Prostate gland (tissue), 2 donors: Measurements from ENCODE around the gene EXOSC2. TPM values are rescaled to one million over a fixed set of nuclear protein-coding genes. Genes with fewer than 3 reads are reported as not detected.
A peak's percentile ranks its signal among the peaks of the same experiment; 100 is the strongest.

Experiments used
- DNase-seq: peaks from one replicate; pipeline ENCODE4 v3.0.0-alpha.2; 2019; ENCODE audit warnings: low spot score
- H3K27ac ChIP-seq, 2 donors: fragments of 200-600 bp; sonication (generic); 2 replicates each; pipeline ENCODE4 v1.5.1; 2017 to 2019
- H3K27me3 ChIP-seq: fragments of 200-600 bp; sonication (generic); replicated peaks from 2 replicates; pipeline ENCODE4 v1.5.1; 2019; ENCODE audit not compliant: insufficient read depth
- H3K36me3 ChIP-seq, 2 donors: fragments of 200-600 bp; sonication (generic); 1 replicate in 1 of 2; 2 replicates in 1 of 2; pipeline versions ENCODE4 v1.5.1 to v1.8.1; 2017 to 2019
- H3K4me1 ChIP-seq: fragments of 200-600 bp; sonication (generic); replicated peaks from 2 replicates; pipeline ENCODE4 v1.5.1; 2019
- H3K4me3 ChIP-seq, 2 donors: fragments of 200-600 bp; sonication (generic); 2 replicates each; pipeline ENCODE4 v1.5.1; 2017 to 2019
- H3K9me3 ChIP-seq: fragments of 200-600 bp; sonication (generic); 2 replicates; pipeline ENCODE4 v1.5.1; 2017
- POLR2A ChIP-seq: fragments of 450-650 bp; IDR thresholded peaks from one replicate; pipeline ENCODE4 v1.6.1; 2016; ENCODE audit warnings: antibody characterized with exemption, mild to moderate bottlenecking
- POLR2AphosphoS5 ChIP-seq: sonication (generic); formaldehyde crosslinking; IDR thresholded peaks from one replicate; pipeline ENCODE4 v1.6.1; 2017; ENCODE audit warnings: antibody characterized with exemption
- WGBS: methylation state at CpG from one replicate; pipeline ENCODE4 v1.1.5; 2018; 5-methylcytosine and 5-hydroxymethylcytosine counted together
- intact Hi-C: fragments of 100-400 bp; cut with DNase I; formaldehyde crosslinking; loops from one replicate; pipeline ENCODE4 v1.14.2; 2022
- total RNA-seq, 2 donors: library from RNA; depleted of rRNA; stranded (reverse); fragments of >200 nt; gene quantifications; one replicate each; pipeline ENCODE4 v1.1.0, GENCODE V29; 2016
- TF ChIP-seq, protein P1 (sequence below), 4 experiments: fragments of 200-600 bp in 2 of 4; fragments of 450-650 bp in 2 of 4; sonication (generic) in 2 of 4; IDR thresholded peaks; 1 replicate in 3 of 4; 2 replicates in 1 of 4; pipeline ENCODE4 v1.5.1; 2016 to 2019; ENCODE audit warnings: antibody characterized with exemption in 4 of 4, mild to moderate bottlenecking in 2 of 4, moderate library complexity in 2 of 4

The EXOSC2 gene
- total RNA-seq, 2 donors from 2014 or later, result 18.4 to 22.7 TPM

GRCh38 chr9:130699047-130699446 lies 5.5 kb downstream of the EXOSC2 start:
- H3K4me1 ChIP-seq, result no peaks in the 10 kb centered on the region
- WGBS, result 88% methylated on average over 2 of the region's 2 CpGs
- no peak overlapping the region for H3K4me3 ChIP-seq
- no peak overlapping the region for H3K27ac ChIP-seq
- no peaks in the 10 kb centered on the region for H3K27me3 ChIP-seq
- no peak for DNase-seq
- TF ChIP-seq POLR2A, result no peak
- TF ChIP-seq POLR2AphosphoS5, result no peak
- TF ChIP-seq, protein P1, sequence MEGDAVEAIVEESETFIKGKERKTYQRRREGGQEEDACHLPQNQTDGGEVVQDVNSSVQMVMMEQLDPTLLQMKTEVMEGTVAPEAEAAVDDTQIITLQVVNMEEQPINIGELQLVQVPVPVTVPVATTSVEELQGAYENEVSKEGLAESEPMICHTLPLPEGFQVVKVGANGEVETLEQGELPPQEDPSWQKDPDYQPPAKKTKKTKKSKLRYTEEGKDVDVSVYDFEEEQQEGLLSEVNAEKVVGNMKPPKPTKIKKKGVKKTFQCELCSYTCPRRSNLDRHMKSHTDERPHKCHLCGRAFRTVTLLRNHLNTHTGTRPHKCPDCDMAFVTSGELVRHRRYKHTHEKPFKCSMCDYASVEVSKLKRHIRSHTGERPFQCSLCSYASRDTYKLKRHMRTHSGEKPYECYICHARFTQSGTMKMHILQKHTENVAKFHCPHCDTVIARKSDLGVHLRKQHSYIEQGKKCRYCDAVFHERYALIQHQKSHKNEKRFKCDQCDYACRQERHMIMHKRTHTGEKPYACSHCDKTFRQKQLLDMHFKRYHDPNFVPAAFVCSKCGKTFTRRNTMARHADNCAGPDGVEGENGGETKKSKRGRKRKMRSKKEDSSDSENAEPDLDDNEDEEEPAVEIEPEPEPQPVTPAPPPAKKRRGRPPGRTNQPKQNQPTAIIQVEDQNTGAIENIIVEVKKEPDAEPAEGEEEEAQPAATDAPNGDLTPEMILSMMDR (IDR thresholded peaks at IDR 0.05), result no peak
- H3K36me3 ChIP-seq, result no peaks in the 10 kb centered on the region
- H3K9me3 ChIP-seq, result no peaks in the 10 kb centered on the region
- intact Hi-C loops, result no loop called here

- intact Hi-C loops, result loop anchor here (2.0 to 5.0 kb wide), 4 partner anchors 66 to 296 kb away; no protein-coding TSS in a partner anchor
- 34% methylated on average over 13 of the region's 13 CpGs for WGBS
- Histone ChIP-seq H3K27me3 (no peaks in the 10 kb centered on the region), H3K27ac (peak overlapping the region in 1 of 2 donors; percentile 14), H3K4me3 (no peak overlapping the region), H3K4me1 (no peaks in the 10 kb centered on the region), H3K9me3 (no peaks in the 10 kb centered on the region), H3K36me3 (no peaks in the 10 kb centered on the region)
- TF ChIP-seq POLR2A, result no peak
- TF ChIP-seq, protein P1 (IDR thresholded peaks at IDR 0.05), result peak; percentile 83 to 94 (median 90)
- peak; percentile 74 for TF ChIP-seq POLR2AphosphoS5
- peak; percentile 84 for DNase-seq
Observed at GRCh38 chr9:130701059-130702022, 7.8 kb downstream of the EXOSC2 start.

- H3K4me1 ChIP-seq, result no peaks in the 10 kb centered on the region
- H3K36me3 ChIP-seq, result no peaks in the 10 kb centered on the region
- H3K4me3 ChIP-seq, result no peak overlapping the region
- no peaks in the 10 kb centered on the region for H3K9me3 ChIP-seq
- DNase-seq, result no peak
- intact Hi-C loops, result loop anchor here (2.0 to 5.0 kb wide), 4 partner anchors 64 to 294 kb away; no protein-coding TSS in a partner anchor
- TF ChIP-seq POLR2AphosphoS5 (no peak), POLR2A (no peak)
- TF ChIP-seq, protein P1 (IDR thresholded peaks at IDR 0.05), result no peak
- WGBS, result 34% methylated on average over 7 of the region's 7 CpGs
- H3K27ac ChIP-seq, result no peak overlapping the region
- H3K27me3 ChIP-seq, result no peaks in the 10 kb centered on the region
Observed at GRCh38 chr9:130703501-130703900, 9.9 kb downstream of the EXOSC2 start.

GRCh38 chr9:130707225-130707976 lies 13.8 kb downstream of the EXOSC2 start:
- Histone ChIP-seq H3K4me1 (no peaks in the 10 kb centered on the region), H3K4me3 (no peak overlapping the region), H3K27me3 (no peaks in the 10 kb centered on the region), H3K9me3 (no peaks in the 10 kb centered on the region), H3K36me3 (no peaks in the 10 kb centered on the region), H3K27ac (no peak overlapping the region)
- intact Hi-C loops, result loop anchor here (5.0 kb wide), 1 partner anchor 340 kb away; no protein-coding TSS in a partner anchor
- DNase-seq, result peak; percentile 62
- TF ChIP-seq POLR2A, result no peak
- TF ChIP-seq, protein P1 (IDR thresholded peaks at IDR 0.05), result peak; percentile 58 to 78 (median 62)
- WGBS, result 57% methylated on average over 9 of the region's 9 CpGs
